H1 (cell line): ENCODE data around the gene CAMK2D. TPM values are rescaled to one million over a fixed set of nuclear protein-coding genes. Genes with fewer than 3 reads are reported as not detected.

Experiments used
- CHD7 ChIP-seq: fragments of 300-600 bp; sonication (generic); IDR thresholded peaks from 2 replicates; pipeline ENCODE4 v1.7.1; 2012; ENCODE audit warnings: low read length, moderate library complexity, mild to moderate bottlenecking, inconsistent platforms; ENCODE audit not compliant: insufficient replicate concordance
- JUND ChIP-seq: IDR thresholded peaks from 2 replicates; pipeline ENCODE4 v1.6.1; 2011; ENCODE audit warnings: mild to moderate bottlenecking, improper control_type of control experiment, low read length
- PHF8 ChIP-seq: fragments of 200-600 bp; sonication (generic); conservative IDR thresholded peaks from 2 replicates; pipeline ENCODE4 v1.7.1; 2012; ENCODE audit warnings: low read depth, mild to moderate bottlenecking, inconsistent platforms, low read length, moderate library complexity
- POLR2AphosphoS5 ChIP-seq: IDR thresholded peaks from 2 replicates; pipeline ENCODE4 v1.6.1; 2011; ENCODE audit warnings: low read depth, low read length
- RAD21 ChIP-seq, 2 experiments: IDR thresholded peaks in 1 of 2; conservative IDR thresholded peaks in 1 of 2; 2 replicates each; pipeline ENCODE4 v1.6.1; 2011; ENCODE audit warnings: low read depth in 2 of 2, low read length in 2 of 2, improper control_type of control experiment in 1 of 2, inconsistent platforms in 1 of 2, mild to moderate bottlenecking in 1 of 2, moderate library complexity in 1 of 2
- RXRA ChIP-seq: IDR thresholded peaks from 2 replicates; pipeline ENCODE4 v1.6.1; 2011; ENCODE audit warnings: low read depth, mild to moderate bottlenecking, low read length, moderate library complexity; ENCODE audit not compliant: insufficient read depth
- SIRT6 ChIP-seq: IDR thresholded peaks from one replicate; pipeline ENCODE4 v1.7.1; 2012; ENCODE audit warnings: low read length, inconsistent platforms
- SRF ChIP-seq: IDR thresholded peaks from 2 replicates; pipeline ENCODE4 v1.6.1; 2011; ENCODE audit warnings: mild to moderate bottlenecking, low read depth, low read length, moderate library complexity
- SUZ12 ChIP-seq: fragments of 200-600 bp; sonication (generic); IDR thresholded peaks from 2 replicates; pipeline ENCODE4 v1.6.1; 2012; ENCODE audit warnings: mild to moderate bottlenecking, inconsistent platforms, low read length, moderate library complexity, mixed read lengths
- TEAD4 ChIP-seq: IDR thresholded peaks from 2 replicates; pipeline ENCODE4 v1.6.1; 2012; ENCODE audit warnings: low read depth, low read length, inconsistent platforms, mixed read lengths
- YY1 ChIP-seq: IDR thresholded peaks from 2 replicates; pipeline ENCODE4 v1.6.1; 2011; ENCODE audit warnings: low read depth, mild to moderate bottlenecking, low read length
- ZNF274 ChIP-seq: IDR thresholded peaks from 2 replicates; pipeline ENCODE4 v1.7.0; 2012; ENCODE audit warnings: low read length, borderline replicate concordance; ENCODE audit errors: extremely low read depth
- polyA plus RNA-seq, 7 experiments: library from polyadenylated mRNA; depleted of rRNA in 3 of 7; stranded (reverse) in 5 of 7; unstranded in 2 of 7; fragments of >200 nt in 5 of 7; fragments of 200-250 nt in 2 of 7; gene quantifications; 1 replicate in 5 of 7; 2 replicates in 1 of 7; 4 replicates in 1 of 7; pipeline versions ENCODE4 v1.2.1 to v1.2.3, GENCODE V29; 2011 to 2013; ENCODE audit warnings: missing spikeins in 2 of 7, mixed read lengths in 2 of 7
- total RNA-seq: library from RNA; stranded (reverse); fragmentation: NEBNext Ultra II Directional; extraction: Animal tissue kit (Norgen Biotek cat#: 25700); gene quantifications from 2 replicates; pipeline ENCODE4 v1.2.1, GENCODE V29; 2021

The CAMK2D gene
- total and polyA plus RNA-seq, 2 of the 8 experiments (the other 6 are each of a cell fraction or from before 2014, with no cell fraction given), result 3.2 to 7.0 TPM

- TF ChIP-seq CHD7, result no peak
- no peak for TF ChIP-seq ZNF274
- peak; percentile 41; the same call in 1 of the 2 replicates for TF ChIP-seq TEAD4
- TF ChIP-seq SIRT6, result no peak
- TF ChIP-seq YY1, result 0 out of 2 replicates have a peak, but pooled peaks have one; percentile 17
- no peak for TF ChIP-seq PHF8
- TF ChIP-seq SRF, result no peak
- TF ChIP-seq RAD21 (IDR thresholded peaks at IDR 0.05 in 1 of 2, conservative IDR thresholded peaks at IDR 0.05 in 1 of 2; ENCODE audit: low read depth in 2 of 2, low read length in 2 of 2), result peak; percentile 86 to 95
- TF ChIP-seq SUZ12, result no peak
- TF ChIP-seq RXRA, result no peak
- TF ChIP-seq JUND, result no peak
- no peak for TF ChIP-seq POLR2AphosphoS5
Measured at GRCh38 chr4:113547487-113548042, 214.0 kb downstream of the CAMK2D start (continued).
